ENCODE data around the gene EPS8L3.

DNA sequence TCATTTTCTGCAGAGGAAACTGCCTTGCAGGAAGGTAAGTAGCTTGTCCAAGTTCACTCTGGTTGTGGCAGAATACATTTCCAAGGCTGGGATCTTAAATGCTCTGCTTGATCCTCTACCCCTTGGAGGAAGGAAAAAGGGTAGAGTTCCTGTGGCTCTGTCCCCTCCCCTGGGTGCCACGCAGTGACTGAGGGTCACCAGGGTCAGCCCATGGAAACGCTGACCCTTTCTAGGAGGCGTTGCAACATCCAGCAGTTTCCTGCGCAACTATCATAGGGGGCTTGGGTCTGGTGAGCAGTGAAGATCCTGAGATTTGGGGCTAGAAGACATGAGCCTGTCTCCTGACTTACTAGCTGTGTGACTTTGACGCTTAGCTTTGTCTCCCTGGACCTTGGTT lies 29.4 kb upstream of the EPS8L3 start:
- TF ChIP-seq, protein P1, sequence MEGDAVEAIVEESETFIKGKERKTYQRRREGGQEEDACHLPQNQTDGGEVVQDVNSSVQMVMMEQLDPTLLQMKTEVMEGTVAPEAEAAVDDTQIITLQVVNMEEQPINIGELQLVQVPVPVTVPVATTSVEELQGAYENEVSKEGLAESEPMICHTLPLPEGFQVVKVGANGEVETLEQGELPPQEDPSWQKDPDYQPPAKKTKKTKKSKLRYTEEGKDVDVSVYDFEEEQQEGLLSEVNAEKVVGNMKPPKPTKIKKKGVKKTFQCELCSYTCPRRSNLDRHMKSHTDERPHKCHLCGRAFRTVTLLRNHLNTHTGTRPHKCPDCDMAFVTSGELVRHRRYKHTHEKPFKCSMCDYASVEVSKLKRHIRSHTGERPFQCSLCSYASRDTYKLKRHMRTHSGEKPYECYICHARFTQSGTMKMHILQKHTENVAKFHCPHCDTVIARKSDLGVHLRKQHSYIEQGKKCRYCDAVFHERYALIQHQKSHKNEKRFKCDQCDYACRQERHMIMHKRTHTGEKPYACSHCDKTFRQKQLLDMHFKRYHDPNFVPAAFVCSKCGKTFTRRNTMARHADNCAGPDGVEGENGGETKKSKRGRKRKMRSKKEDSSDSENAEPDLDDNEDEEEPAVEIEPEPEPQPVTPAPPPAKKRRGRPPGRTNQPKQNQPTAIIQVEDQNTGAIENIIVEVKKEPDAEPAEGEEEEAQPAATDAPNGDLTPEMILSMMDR (IDR thresholded peaks at IDR 0.05; ENCODE audit: low read depth, low read length), result no peak
- TF ChIP-seq EZH2phosphoT487 (IDR thresholded peaks at IDR 0.05; ENCODE audit: low read depth), result no peak
